ENCODE results near the gene PCDHB6. TPM values are rescaled to one million over a fixed set of nuclear protein-coding genes. Genes with fewer than 3 reads are reported as not detected.

Gene PCDHB6
- 0.25 TPM in 1 of 2 replicates, not detected in the other for total RNA-seq

GRCh38 chr5:141149812-141150211 is at the start of gene PCDHB6:
PCDHB6 (plus strand) TSS chr5:141150057; CDS start chr5:141150258, 201 bp downstream.

GRCh38 chr5:141100243-141100805 is 49.5 kb upstream of the PCDHB6 start, which contains the start of gene PCDHB3:
PCDHB3 (plus strand) TSS chr5:141100473; CDS start chr5:141100650, 177 bp downstream.

DNA sequence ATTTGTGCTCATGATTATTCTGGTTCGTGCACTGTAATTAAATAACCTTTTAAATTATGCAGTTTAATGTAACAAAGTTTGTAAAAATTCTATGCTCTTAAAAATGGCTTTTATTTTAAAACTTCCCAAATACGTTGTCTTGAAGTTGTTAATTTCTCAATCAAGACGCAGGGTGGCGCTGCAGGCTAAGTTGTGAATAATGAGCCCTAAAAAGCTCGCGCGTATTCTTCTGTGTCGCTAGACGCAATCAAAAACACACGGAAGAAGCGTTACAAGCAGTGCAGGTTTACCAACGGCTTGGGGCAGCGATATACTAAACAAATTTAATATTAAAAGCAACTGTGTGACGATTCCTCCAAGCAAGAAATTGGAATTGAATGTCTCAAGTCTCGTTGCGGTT is 28.3 kb upstream of the PCDHB6 start, which contains the start of gene PCDHB4:
PCDHB4 (plus strand) TSS at position 256 of the 400 bp plus-strand sequence. CDS start 181 bp downstream, outside the sequence.

GRCh38 chr5:141135030-141135717 is 14.7 kb upstream of the PCDHB6 start, which contains the start of gene PCDHB5:
PCDHB5 (plus strand) TSS chr5:141135206; CDS start chr5:141135435, 229 bp downstream.

DNA sequence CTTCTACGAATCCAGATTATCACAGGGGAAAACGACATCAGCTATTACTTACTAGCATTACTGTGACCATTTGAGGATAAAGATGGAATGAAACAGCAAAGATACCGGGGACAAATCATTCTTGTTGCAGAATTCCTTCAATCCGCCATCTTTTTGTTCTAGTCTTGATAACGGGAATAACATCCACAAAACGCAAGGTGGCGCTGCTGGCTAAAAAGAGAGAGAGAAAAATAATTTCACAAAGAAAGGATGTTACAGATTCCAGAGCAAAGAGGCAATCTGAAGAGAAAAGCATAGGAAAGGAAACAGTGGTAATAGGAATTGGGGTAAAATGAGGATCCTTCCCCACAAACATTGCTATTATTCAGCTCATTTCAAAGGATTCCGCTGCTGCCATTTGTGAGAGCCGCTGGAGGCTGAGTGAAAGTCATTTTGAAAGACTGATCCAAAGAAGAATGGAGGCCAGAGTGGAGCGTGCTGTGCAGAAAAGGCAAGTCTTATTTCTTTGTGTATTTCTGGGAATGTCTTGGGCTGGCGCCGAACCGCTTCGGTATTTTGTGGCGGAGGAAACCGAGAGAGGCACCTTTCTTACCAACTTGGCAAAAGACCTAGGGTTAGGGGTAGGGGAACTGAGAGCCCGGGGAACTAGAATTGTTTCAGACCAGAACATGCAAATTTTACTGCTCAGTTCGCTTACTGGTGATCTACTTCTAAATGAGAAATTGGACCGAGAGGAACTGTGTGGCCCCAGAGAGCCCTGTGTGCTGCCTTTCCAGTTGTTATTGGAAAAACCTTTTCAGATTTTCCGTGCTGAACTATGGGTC is 22.7 kb downstream of the PCDHB6 start, which contains the start of gene PCDHB7:
PCDHB7 (plus strand) TSS at position 264 of the 824 bp plus-strand sequence; CDS start at position 456, 192 bp downstream.

DNA sequence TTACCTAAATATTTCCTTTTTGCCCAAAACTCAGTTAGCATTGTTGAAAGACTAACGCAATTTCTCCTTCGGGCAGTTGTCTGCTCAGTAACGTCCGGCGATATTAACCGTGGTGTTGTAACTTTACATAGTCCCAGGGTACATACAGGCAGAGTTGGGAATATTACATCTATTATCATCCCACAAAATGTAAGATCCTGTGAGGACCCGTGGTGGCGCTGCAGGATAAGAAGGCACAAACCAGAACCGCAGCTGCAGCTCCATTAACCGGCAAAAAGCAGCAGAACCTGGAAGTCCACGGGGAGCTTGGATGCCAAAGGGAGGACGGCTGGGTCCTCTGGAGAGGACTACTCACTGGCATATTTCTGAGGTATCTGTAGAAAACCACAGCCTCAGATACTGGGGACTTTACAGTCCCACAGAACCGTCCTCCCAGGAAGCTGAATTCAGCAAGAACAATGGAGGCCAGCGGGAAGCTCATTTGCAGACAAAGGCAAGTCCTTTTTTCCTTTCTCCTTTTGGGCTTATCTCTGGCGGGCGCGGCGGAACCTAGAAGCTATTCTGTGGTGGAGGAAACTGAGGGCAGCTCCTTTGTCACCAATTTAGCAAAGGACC is 27.8 kb downstream of the PCDHB6 start, which contains the start of gene PCDHB8:
PCDHB8 (plus strand) TSS at position 214 of the 615 bp plus-strand sequence; CDS start at position 459, 245 bp downstream.

GRCh38 chr5:141182248-141182647 is 32.4 kb downstream of the PCDHB6 start, which contains the start of gene PCDHB16:
PCDHB16 (plus strand) TSS chr5:141182387; CDS start chr5:141182560, 173 bp downstream.

GRCh38 chr5:141186897-141187512 is 37.1 kb downstream of the PCDHB6 start, which contains the start of gene PCDHB9:
PCDHB9 (plus strand) TSS chr5:141187161; CDS start chr5:141187319, 158 bp downstream.

GRCh38 chr5:141192110-141192725 is 42.4 kb downstream of the PCDHB6 start, which contains the start of gene PCDHB10:
PCDHB10 (plus strand) TSS chr5:141192353; CDS start chr5:141192553, 200 bp downstream.

GRCh38 chr5:141199359-141200235 is 49.7 kb downstream of the PCDHB6 start, which contains the start of gene PCDHB11:
PCDHB11 (plus strand) TSS chr5:141199627; CDS start chr5:141199775, 148 bp downstream.

Other genes starting within 250 kb of the PCDHB6 start
- gene PCDHAC1, start 223.8 kb upstream of the PCDHB6 start, total RNA-seq: 0.06 TPM in 1 of 2 replicates, not detected in the other
- gene PCDHAC2, start 183.6 kb upstream of the PCDHB6 start, total RNA-seq: 0.19 and 0.32 TPM in 2 replicates
- gene PCDHB1, start 98.7 kb upstream of the PCDHB6 start, total RNA-seq: not detected in 2 replicates
- 0.81 and 2.3 TPM in 2 replicates for gene PCDHB2, start 55.4 kb upstream of the PCDHB6 start, total RNA-seq
- gene PCDHB3, start 49.6 kb upstream of the PCDHB6 start, total RNA-seq: 0.32 and 1.2 TPM in 2 replicates
- gene PCDHB4, start 28.2 kb upstream of the PCDHB6 start, total RNA-seq: under 0.01 and 0.25 TPM in 2 replicates
- 0.32 and 3.6 TPM in 2 replicates for gene PCDHB5, start 14.9 kb upstream of the PCDHB6 start, total RNA-seq
- gene PCDHB7, start 22.6 kb downstream of the PCDHB6 start, total RNA-seq: 0.16 and 1.5 TPM in 2 replicates
- 0.16 and 1.3 TPM in 2 replicates for gene PCDHB8, start 27.7 kb downstream of the PCDHB6 start, total RNA-seq
- gene PCDHB16, start 32.3 kb downstream of the PCDHB6 start, total RNA-seq: under 0.01 and 0.63 TPM in 2 replicates
- gene PCDHB9, start 37.1 kb downstream of the PCDHB6 start, total RNA-seq: 0.16 and 0.31 TPM in 2 replicates
- gene PCDHB10, start 42.3 kb downstream of the PCDHB6 start, total RNA-seq: 0.49 and 1.6 TPM in 2 replicates
- gene PCDHB11, start 49.6 kb downstream of the PCDHB6 start, total RNA-seq: 0.16 and 0.69 TPM in 2 replicates
- 0.16 and 1.3 TPM in 2 replicates for gene PCDHB12, start 58.7 kb downstream of the PCDHB6 start, total RNA-seq
- 0.32 and 3.3 TPM in 2 replicates for gene PCDHB13, start 63.9 kb downstream of the PCDHB6 start, total RNA-seq
- gene PCDHB14, start 73.3 kb downstream of the PCDHB6 start, total RNA-seq: 0.49 and 1.8 TPM in 2 replicates
- 0.32 and 1.2 TPM in 2 replicates for gene PCDHB15, start 95.3 kb downstream of the PCDHB6 start, total RNA-seq
- 0.16 and 0.44 TPM in 2 replicates for gene SLC25A2, start 154.0 kb downstream of the PCDHB6 start, total RNA-seq
- 53.3 and 79.0 TPM in 2 replicates for gene TAF7, start 170.7 kb downstream of the PCDHB6 start, total RNA-seq
- 0.32 and 1.1 TPM in 2 replicates for gene PCDHGA1, start 180.5 kb downstream of the PCDHB6 start, total RNA-seq
- 0.81 and 1.9 TPM in 2 replicates for gene PCDHGA2, start 188.7 kb downstream of the PCDHB6 start, total RNA-seq
- 0.32 and 0.82 TPM in 2 replicates for gene PCDHGA3, start 193.8 kb downstream of the PCDHB6 start, total RNA-seq
- gene PCDHGB1, start 200.0 kb downstream of the PCDHB6 start, total RNA-seq: 0.65 and 2.8 TPM in 2 replicates
- gene PCDHGA4, start 205.0 kb downstream of the PCDHB6 start, total RNA-seq: 1.3 and 6.1 TPM in 2 replicates
- gene PCDHGB2, start 209.9 kb downstream of the PCDHB6 start, total RNA-seq: 1.1 and 5.1 TPM in 2 replicates
- gene PCDHGA5, start 214.1 kb downstream of the PCDHB6 start, total RNA-seq: 0.49 and 2.0 TPM in 2 replicates
- gene PCDHGB3, start 220.2 kb downstream of the PCDHB6 start, total RNA-seq: 1.5 and 8.4 TPM in 2 replicates
- gene PCDHGA6, start 223.8 kb downstream of the PCDHB6 start, total RNA-seq: 1.5 and 4.1 TPM in 2 replicates
- 0.65 and 3.3 TPM in 2 replicates for gene PCDHGA7, start 232.7 kb downstream of the PCDHB6 start, total RNA-seq
- gene PCDHGB4, start 237.6 kb downstream of the PCDHB6 start, total RNA-seq: 8.3 and 20.1 TPM in 2 replicates
- 0.65 and 3.0 TPM in 2 replicates for gene PCDHGA8, start 242.6 kb downstream of the PCDHB6 start, total RNA-seq
- 8.1 and 23.0 TPM in 2 replicates for gene PCDHGB5, start 247.9 kb downstream of the PCDHB6 start, total RNA-seq